Neural crest cell (in vitro differentiated cells): ENCODE measurements around the gene GCH1. TPM values are rescaled to one million over a fixed set of nuclear protein-coding genes. Genes with fewer than 3 reads are reported as not detected.

Source experiments
- DNase-seq: peaks from one replicate; pipeline ENCODE4 v3.0.0; 2021; ENCODE audit warnings: low read depth, mixed read lengths, low spot score
- H3K27ac Mint-ChIP-seq: one replicate; pipeline ENCODE4 v1.8.0; 2021; ENCODE audit warnings: mild to moderate bottlenecking, mixed read lengths; ENCODE audit not compliant: unreplicated experiment
- H3K27me3 Mint-ChIP-seq: 2 replicates; pipeline ENCODE4 v1.8.0; 2021; ENCODE audit warnings: low read depth, mild to moderate bottlenecking, mixed read lengths
- H3K36me3 Mint-ChIP-seq: 2 replicates; pipeline ENCODE4 v1.8.0; 2021; ENCODE audit warnings: low read depth, mild to moderate bottlenecking, mixed read lengths
- H3K4me1 Mint-ChIP-seq: 2 replicates; pipeline ENCODE4 v1.8.0; 2021; ENCODE audit warnings: mixed read lengths
- H3K4me3 Mint-ChIP-seq: one replicate; pipeline ENCODE4 v1.8.0; 2021; ENCODE audit warnings: mild to moderate bottlenecking, mixed read lengths
- H3K9me3 Mint-ChIP-seq: 2 replicates; pipeline ENCODE4 v1.8.0; 2021; ENCODE audit warnings: mixed read lengths
- total RNA-seq: library from RNA; stranded (reverse); gene quantifications from 2 replicates; pipeline ENCODE4 v1.2.1, GENCODE V29; 2021
- TF ChIP-seq, protein P1 (sequence below): fragments of 200-600 bp; sonication (generic); conservative IDR thresholded peaks from 2 replicates; pipeline ENCODE4 v1.5.0; 2021; ENCODE audit warnings: antibody characterized with exemption, mild to moderate bottlenecking

The GCH1 gene
- total RNA-seq, 1 donor from 2014 or later, result 4.3 TPM

DNA sequence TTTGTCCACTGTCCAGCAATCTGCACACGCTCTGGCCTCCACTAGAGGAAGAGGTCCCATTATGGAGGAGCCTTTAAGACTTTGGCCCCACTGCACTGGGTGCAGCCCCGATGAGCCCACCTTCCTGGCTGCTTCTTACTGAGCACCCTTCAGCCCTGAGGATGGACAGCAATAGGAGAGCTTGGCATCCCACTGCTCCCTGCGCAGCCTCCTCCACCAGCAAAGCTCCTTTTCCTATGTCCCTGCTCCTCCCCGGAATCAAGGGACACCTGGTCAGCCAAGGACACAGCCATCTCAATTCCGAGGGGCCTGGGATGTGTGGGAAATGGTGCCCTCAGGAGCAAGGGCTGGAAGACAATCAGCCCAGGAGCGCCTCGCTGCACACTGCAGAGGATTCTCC lies 94.7 kb downstream of the GCH1 start:
- TF ChIP-seq, protein P1, sequence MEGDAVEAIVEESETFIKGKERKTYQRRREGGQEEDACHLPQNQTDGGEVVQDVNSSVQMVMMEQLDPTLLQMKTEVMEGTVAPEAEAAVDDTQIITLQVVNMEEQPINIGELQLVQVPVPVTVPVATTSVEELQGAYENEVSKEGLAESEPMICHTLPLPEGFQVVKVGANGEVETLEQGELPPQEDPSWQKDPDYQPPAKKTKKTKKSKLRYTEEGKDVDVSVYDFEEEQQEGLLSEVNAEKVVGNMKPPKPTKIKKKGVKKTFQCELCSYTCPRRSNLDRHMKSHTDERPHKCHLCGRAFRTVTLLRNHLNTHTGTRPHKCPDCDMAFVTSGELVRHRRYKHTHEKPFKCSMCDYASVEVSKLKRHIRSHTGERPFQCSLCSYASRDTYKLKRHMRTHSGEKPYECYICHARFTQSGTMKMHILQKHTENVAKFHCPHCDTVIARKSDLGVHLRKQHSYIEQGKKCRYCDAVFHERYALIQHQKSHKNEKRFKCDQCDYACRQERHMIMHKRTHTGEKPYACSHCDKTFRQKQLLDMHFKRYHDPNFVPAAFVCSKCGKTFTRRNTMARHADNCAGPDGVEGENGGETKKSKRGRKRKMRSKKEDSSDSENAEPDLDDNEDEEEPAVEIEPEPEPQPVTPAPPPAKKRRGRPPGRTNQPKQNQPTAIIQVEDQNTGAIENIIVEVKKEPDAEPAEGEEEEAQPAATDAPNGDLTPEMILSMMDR, result no peak
- Mint-ChIP-seq H3K36me3 (no peaks in the 10 kb centered on the region), H3K4me3 (no peak overlapping the region), H3K9me3 (no peaks in the 10 kb centered on the region), H3K27ac (no peak overlapping the region), H3K4me1 (peaks cover 6% of the 10 kb centered on the region), H3K27me3 (peaks cover 17% of the 10 kb centered on the region)
- no peak for DNase-seq

DNA sequence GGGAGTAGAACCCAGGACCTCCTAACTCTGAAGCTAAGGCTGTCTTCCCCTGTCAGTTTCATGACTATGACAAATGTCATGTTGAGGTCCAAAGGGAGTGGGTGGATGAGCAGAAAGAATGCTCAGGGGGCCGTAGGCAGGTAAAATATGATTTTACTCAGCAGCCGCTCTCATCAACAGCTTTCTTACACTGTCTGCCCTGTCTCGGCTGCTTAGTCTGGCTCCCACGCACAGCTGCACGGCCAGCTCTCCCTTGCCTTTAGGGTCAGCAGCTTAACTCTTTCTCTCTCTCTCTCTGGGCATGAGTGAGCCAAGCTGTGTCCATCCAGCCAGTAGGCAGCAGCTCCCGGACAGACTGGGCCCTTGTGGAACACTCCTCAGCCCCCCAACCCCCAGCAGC lies 95.2 kb downstream of the GCH1 start:
- H3K4me3 Mint-ChIP-seq, result no peak overlapping the region
- no peak for DNase-seq
- H3K4me1 Mint-ChIP-seq, result peaks cover 6% of the 10 kb centered on the region
- TF ChIP-seq, protein P1, result no peak
- peaks cover 13% of the 10 kb centered on the region for H3K27me3 Mint-ChIP-seq
- no peak overlapping the region for H3K27ac Mint-ChIP-seq
- H3K9me3 Mint-ChIP-seq, result no peaks in the 10 kb centered on the region
- no peaks in the 10 kb centered on the region for H3K36me3 Mint-ChIP-seq

DNA sequence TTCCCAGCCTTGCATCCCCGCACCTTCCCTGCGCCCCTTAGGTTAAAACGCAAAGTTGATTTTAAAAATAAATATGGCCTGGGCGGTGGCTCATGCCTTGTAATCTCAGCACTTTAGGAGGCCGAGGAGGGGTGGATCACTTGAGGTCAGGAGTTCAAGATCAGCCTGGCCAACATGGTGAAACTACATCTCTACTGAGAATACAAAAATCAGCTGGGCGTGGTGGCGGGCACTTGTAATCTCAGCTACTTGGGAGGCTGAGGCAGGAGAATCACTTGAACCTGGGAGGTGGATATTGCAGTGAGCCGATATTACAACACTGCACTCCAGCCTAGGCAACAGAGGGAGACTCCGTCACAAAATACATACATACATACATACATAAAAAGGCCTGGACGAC lies 96.0 kb downstream of the GCH1 start:
- Mint-ChIP-seq H3K27me3 (peaks cover 9% of the 10 kb centered on the region), H3K36me3 (no peaks in the 10 kb centered on the region), H3K9me3 (no peaks in the 10 kb centered on the region), H3K4me1 (peaks cover 6% of the 10 kb centered on the region), H3K27ac (no peak overlapping the region), H3K4me3 (no peak overlapping the region)
- TF ChIP-seq, protein P1, result no peak
- no peak for DNase-seq

DNA sequence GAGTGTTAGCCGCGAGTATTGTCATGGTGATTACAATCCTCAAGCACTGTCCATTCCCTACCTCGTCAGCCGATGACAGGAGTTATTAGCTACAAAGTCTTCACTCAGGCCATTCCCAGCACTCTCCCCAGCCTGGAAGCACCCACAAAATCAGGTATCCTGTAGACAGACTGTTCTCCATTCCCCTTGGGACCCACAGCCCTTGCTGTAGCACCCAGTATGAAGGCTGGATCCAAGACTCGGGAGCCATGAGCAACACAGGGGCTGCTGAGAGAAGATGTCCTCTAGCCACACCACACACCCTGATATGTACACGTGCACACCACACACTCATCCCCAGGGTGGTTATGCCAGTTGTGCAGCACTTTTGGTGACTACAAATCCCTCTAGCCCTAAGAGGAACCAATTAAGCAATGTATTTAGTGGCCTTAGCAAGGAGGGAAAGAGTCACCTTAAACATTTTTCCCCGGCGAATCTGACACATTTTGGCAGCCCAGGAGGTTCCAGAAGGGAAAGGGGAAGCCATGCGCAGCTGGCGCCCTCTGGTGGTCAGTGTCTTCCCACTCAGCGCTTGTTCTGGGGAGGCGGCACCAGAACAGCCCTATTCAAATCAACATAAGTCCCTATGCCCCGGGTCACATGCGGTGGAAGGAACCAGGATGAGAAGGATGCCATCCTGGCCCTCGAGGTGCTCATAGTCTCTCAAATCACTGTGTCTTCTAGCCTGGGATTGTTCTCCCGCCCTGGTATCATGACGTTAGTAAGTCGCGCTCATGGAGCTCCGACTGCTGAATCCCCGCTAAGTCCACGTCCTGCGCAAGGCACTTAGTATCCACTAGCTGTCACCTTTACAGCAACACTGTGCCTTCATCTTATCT lies 96.9 kb downstream of the GCH1 start:
- Mint-ChIP-seq H3K36me3 (no peaks in the 10 kb centered on the region), H3K9me3 (peaks cover 2% of the 10 kb centered on the region), H3K27ac (no peak overlapping the region), H3K27me3 (peaks cover 7% of the 10 kb centered on the region), H3K4me3 (no peak overlapping the region), H3K4me1 (peaks cover 6% of the 10 kb centered on the region)
- DNase-seq, result peak; percentile 89
- TF ChIP-seq, protein P1, result peak; percentile 96

DNA sequence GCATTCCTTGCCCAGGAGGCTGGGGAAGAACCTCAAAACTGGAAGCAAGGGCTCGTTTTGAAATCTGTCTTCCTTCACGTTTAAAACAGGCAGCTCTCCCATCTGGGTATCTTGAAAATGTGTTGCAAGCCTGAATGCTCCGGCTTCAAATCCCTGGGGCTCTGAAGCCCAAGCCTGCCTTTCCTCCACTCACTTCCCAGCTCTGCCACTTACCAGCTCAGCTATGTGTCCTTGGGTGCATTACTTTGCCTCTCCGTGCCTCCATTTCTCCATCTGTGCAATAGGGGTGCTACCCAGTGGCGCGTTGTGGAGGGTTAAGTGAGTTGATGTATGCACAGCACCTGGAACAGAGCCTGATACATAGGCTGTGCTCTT lies 97.6 kb downstream of the GCH1 start:
- peaks cover 6% of the 10 kb centered on the region for H3K4me1 Mint-ChIP-seq
- TF ChIP-seq, protein P1, result no peak
- peaks cover 5% of the 10 kb centered on the region for H3K9me3 Mint-ChIP-seq
- DNase-seq, result no peak
- H3K4me3 Mint-ChIP-seq, result no peak overlapping the region
- H3K27ac Mint-ChIP-seq, result no peak overlapping the region
- H3K36me3 Mint-ChIP-seq, result no peaks in the 10 kb centered on the region
- peaks cover 5% of the 10 kb centered on the region for H3K27me3 Mint-ChIP-seq
